AG04450 (cell line): ENCODE measurements around the gene CLP1. TPM values are rescaled to one million over a fixed set of nuclear protein-coding genes. Genes with fewer than 3 reads are reported as not detected.

ENCODE experiments used
- CTCF ChIA-PET: fragments of 300-600, 350-600 bp; formaldehyde crosslinking; extraction: SDS; loops from one replicate; lab custom pipeline; 2022; ENCODE audit warnings: antibody characterized with exemption, inconsistent platforms; lab: Charles Lee
- POLR2A ChIA-PET: fragments of 350-600 bp; formaldehyde crosslinking; extraction: SDS; loops from one replicate; lab custom pipeline; 2021; ENCODE audit warnings: antibody characterized with exemption, inconsistent platforms; lab: Yijun Ruan, JAX
- DNase-seq: peaks from one replicate; pipeline ENCODE4 v3.0.0-alpha.2; 2011; ENCODE audit warnings: low read depth, low spot score
- H3K27ac ChIP-seq: one replicate; pipeline ENCODE4 v1.5.1; 2012; ENCODE audit warnings: low read depth, low read length, control low read depth
- H3K27me3 ChIP-seq: one replicate; pipeline ENCODE4 v1.6.0; 2012; ENCODE audit warnings: low read length; ENCODE audit not compliant: control insufficient read depth, insufficient read depth
- H3K4me3 ChIP-seq: 2 replicates; pipeline ENCODE4 v1.5.1; 2011; ENCODE audit warnings: mild to moderate bottlenecking, low read depth, low read length, control low read depth
- H3K9me3 ChIP-seq: 2 replicates; pipeline ENCODE4 v1.5.1; 2012; ENCODE audit warnings: low read length; ENCODE audit not compliant: control insufficient read depth, insufficient read depth
- CTCF ChIP-seq: IDR thresholded peaks from 2 replicates; pipeline ENCODE4 v1.5.1; 2011; ENCODE audit warnings: low read depth, low read length, control low read depth, inconsistent platforms
- polyA minus RNA-seq: library from RNA; depleted of rRNA, polyadenylated mRNA; stranded (reverse); fragments of >200 nt; gene quantifications from 2 replicates; pipeline ENCODE4 v1.2.3, GENCODE V29; 2011; rRNA and poly(A)+ RNA removed
- polyA plus RNA-seq: library from polyadenylated mRNA; depleted of rRNA; stranded (reverse); fragments of >200 nt; gene quantifications from 2 replicates; pipeline ENCODE4 v1.2.3, GENCODE V29; 2011; rRNA removed

The CLP1 gene
- polyA plus RNA-seq (17.7 and 18.0 TPM in 2 replicates), polyA minus RNA-seq (15.7 and 20.1 TPM in 2 replicates)

GRCh38 chr11:57657194-57658022, at the start of gene CLP1:
TSS of gene CLP1 (plus strand) at chr11:57657762. CDS start at chr11:57659477, 1,715 bp downstream.
- no peaks in the 10 kb centered on the region for H3K9me3 ChIP-seq
- H3K27ac ChIP-seq, result peak within 1 kb of the TSS; percentile 72
- POLR2A ChIA-PET, result interaction anchor here (1.4 kb wide), 1 partner anchor 9 kb away, joined by 4 read pairs; no protein-coding TSS in a partner anchor
- CTCF ChIA-PET, result interaction anchor here (0.9 to 1.5 kb wide), 2 partner anchors 13 to 89 kb away, joined by 4 to 8 read pairs; no protein-coding TSS in a partner anchor
- DNase-seq, result peak; percentile 95
- no peaks in the 10 kb centered on the region for H3K27me3 ChIP-seq
- H3K4me3 ChIP-seq, result peak within 1 kb of the TSS; percentile 73
- no peak for TF ChIP-seq CTCF

- Histone ChIP-seq H3K27me3 (peaks cover 12% of the 10 kb centered on the region), H3K27ac (no peak overlapping the region), H3K9me3 (no peaks in the 10 kb centered on the region), H3K4me3 (no peak overlapping the region)
- POLR2A ChIA-PET, result no interaction called here
- no peak for TF ChIP-seq CTCF
- CTCF ChIA-PET, result no interaction called here
- DNase-seq, result no peak
Observed at GRCh38 chr11:57610170-57610569, 47.4 kb upstream of the CLP1 start.

DNA sequence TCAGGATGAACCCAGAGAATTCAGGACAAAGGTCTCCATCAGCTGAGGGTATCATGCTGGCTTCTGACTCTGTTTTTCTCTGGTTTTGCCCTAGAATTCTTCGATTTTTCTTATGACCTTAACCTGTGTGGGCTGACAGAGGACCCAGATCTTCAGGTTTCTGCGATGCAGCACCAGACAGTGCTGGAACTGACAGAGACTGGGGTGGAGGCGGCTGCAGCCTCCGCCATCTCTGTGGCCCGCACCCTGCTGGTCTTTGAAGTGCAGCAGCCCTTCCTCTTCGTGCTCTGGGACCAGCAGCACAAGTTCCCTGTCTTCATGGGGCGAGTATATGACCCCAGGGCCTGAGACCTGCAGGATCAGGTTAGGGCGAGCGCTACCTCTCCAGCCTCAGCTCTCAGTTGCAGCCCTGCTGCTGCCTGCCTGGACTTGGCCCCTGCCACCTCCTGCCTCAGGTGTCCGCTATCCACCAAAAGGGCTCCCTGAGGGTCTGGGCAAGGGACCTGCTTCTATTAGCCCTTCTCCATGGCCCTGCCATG, 43.3 kb upstream of the CLP1 start:
- no peak for DNase-seq
- CTCF ChIA-PET, result no interaction called here
- Histone ChIP-seq H3K9me3 (peaks cover 2% of the 10 kb centered on the region; the same call in 1 of the 2 replicates), H3K27me3 (peaks cover 11% of the 10 kb centered on the region), H3K4me3 (no peak overlapping the region), H3K27ac (no peak overlapping the region)
- TF ChIP-seq CTCF, result no peak
- POLR2A ChIA-PET, result no interaction called here

- Histone ChIP-seq H3K27ac (no peak overlapping the region), H3K4me3 (no peak overlapping the region), H3K27me3 (peaks cover 11% of the 10 kb centered on the region), H3K9me3 (peaks cover 6% of the 10 kb centered on the region)
- CTCF ChIA-PET, result no interaction called here
- no peak for TF ChIP-seq CTCF
- no peak for DNase-seq
- POLR2A ChIA-PET, result no interaction called here
Observed at GRCh38 chr11:57615308-57615707, 42.3 kb upstream of the CLP1 start.

DNA sequence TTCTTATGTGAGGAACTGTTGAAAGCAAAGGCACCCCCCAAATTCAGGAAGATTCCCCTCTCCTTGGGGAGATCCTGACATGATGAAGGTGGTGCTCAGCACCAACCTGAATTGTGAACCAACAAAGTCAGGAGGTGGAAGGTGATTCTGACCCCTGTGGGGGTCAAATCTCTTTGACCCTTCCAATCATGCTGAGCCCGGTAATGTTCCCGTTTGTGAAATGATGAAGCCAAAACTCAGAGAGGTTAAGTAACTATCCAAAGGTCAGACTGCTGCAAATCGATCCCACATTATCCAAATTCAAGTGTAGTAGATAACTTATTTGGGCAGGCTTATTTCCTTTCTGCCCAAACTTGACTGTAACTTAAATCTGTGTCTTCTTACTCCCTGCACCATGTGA, 41.0 kb upstream of the CLP1 start:
- Histone ChIP-seq H3K27ac (no peak overlapping the region), H3K27me3 (peaks cover 8% of the 10 kb centered on the region), H3K9me3 (peaks cover 6% of the 10 kb centered on the region), H3K4me3 (no peak overlapping the region)
- no peak for TF ChIP-seq CTCF
- ChIA-PET POLR2A (interaction anchor here (0.5 to 0.7 kb wide), 2 partner anchors 77 to 117 kb away, joined by 3 to 5 read pairs; no protein-coding TSS in a partner anchor), CTCF (interaction anchor here (0.5 kb wide), 1 partner anchor 15 kb away, joined by 5 read pairs; no protein-coding TSS in a partner anchor)
- no peak for DNase-seq
